Tibial nerve (tissue), 3 donors: Measurements from ENCODE around the gene METTL23.

Source experiments
- CTCF ChIP-seq, 5 experiments: fragments of 200-600 bp in 3 of 5; fragments of 450-650 bp in 2 of 5; sonication (generic) in 3 of 5; IDR thresholded peaks; one replicate each; pipeline ENCODE4 v1.5.1; 2016 to 2019; ENCODE audit warnings: antibody characterized with exemption in 5 of 5, mild to moderate bottlenecking in 3 of 5, moderate library complexity in 2 of 5
- POLR2A ChIP-seq, 2 donors: fragments of 450-650 bp; IDR thresholded peaks; one replicate each; pipeline ENCODE4 v1.6.1; 2017; ENCODE audit warnings: antibody characterized with exemption in 2 of 2, mild to moderate bottlenecking in 2 of 2, moderate library complexity in 2 of 2

- TF ChIP-seq POLR2A (IDR thresholded peaks at IDR 0.05) = no peak
- no peak for TF ChIP-seq CTCF (IDR thresholded peaks at IDR 0.05)
Observed at GRCh38 chr17:76725580-76726230, 934 bp upstream of the METTL23 start.
